ENCODE data around the gene KRT25. TPM values are rescaled to one million over a fixed set of nuclear protein-coding genes. Genes with fewer than 3 reads are reported as not detected.

The KRT25 gene
- total RNA-seq, 1 donor from 2014 or later: not detected

Other genes starting within 250 kb of the KRT25 start
- gene CCR7, start 189.9 kb downstream of the KRT25 start, total RNA-seq (ENCODE audit: insufficient read depth, low replicate concordance): not detected
- 146 TPM for gene SMARCE1, start 107.5 kb downstream of the KRT25 start, total RNA-seq (ENCODE audit: insufficient read depth, low replicate concordance)
- 3.4 TPM for gene KRT222, start 90.2 kb downstream of the KRT25 start, total RNA-seq (ENCODE audit: insufficient read depth, low replicate concordance)
- gene KRT24, start 51.6 kb downstream of the KRT25 start, total RNA-seq (ENCODE audit: insufficient read depth, low replicate concordance): 6.3 TPM
- gene KRT26, start 16.9 kb upstream of the KRT25 start, total RNA-seq (ENCODE audit: insufficient read depth, low replicate concordance): 8.2 TPM
- gene KRT27, start 27.2 kb upstream of the KRT25 start, total RNA-seq (ENCODE audit: insufficient read depth, low replicate concordance): not detected
- 3.6 TPM for gene KRT28, start 44.6 kb upstream of the KRT25 start, total RNA-seq (ENCODE audit: insufficient read depth, low replicate concordance)
- gene KRT10, start 67.3 kb upstream of the KRT25 start, total RNA-seq (ENCODE audit: insufficient read depth, low replicate concordance): 45.7 TPM
- 4.6 TPM for gene KRT12, start 111.9 kb upstream of the KRT25 start, total RNA-seq (ENCODE audit: insufficient read depth, low replicate concordance)
- 3.4 TPM for gene KRT20, start 129.9 kb upstream of the KRT25 start, total RNA-seq (ENCODE audit: insufficient read depth, low replicate concordance)
- gene KRT23, start 182.3 kb upstream of the KRT25 start, total RNA-seq (ENCODE audit: insufficient read depth, low replicate concordance): 24.3 TPM
- gene KRT39, start 211.6 kb upstream of the KRT25 start, total RNA-seq (ENCODE audit: insufficient read depth, low replicate concordance): 2.4 TPM
- gene KRT40, start 229.0 kb upstream of the KRT25 start, total RNA-seq (ENCODE audit: insufficient read depth, low replicate concordance): not detected
- not detected for gene KRTAP3-3, start 238.8 kb upstream of the KRT25 start, total RNA-seq (ENCODE audit: insufficient read depth, low replicate concordance)
- 31.1 TPM for gene KRTAP3-2, start 244.6 kb upstream of the KRT25 start, total RNA-seq (ENCODE audit: insufficient read depth, low replicate concordance)

Measured in umbilical cord (tissue), 1 donor.